ENCODE data around the gene PLCL1. TPM values are rescaled to one million over a fixed set of nuclear protein-coding genes. Genes with fewer than 3 reads are reported as not detected.

The PLCL1 gene
- total and polyA plus RNA-seq, 2 donors from 2014 or later, result 13.6 to 14.7 TPM

GRCh38 chr2:198040835-198041234 lies 236.4 kb downstream of the PLCL1 start:
- FAIRE-seq, result no peak

GRCh38 chr2:198042189-198042588 lies 237.8 kb downstream of the PLCL1 start:
- no peak overlapping the region for H3K4me3 ChIP-seq (ENCODE audit: low read length in 3 of 3)
- peaks cover 0 to 4% (median 0%) of the 10 kb centered on the region in 3 donors for H3K4me1 ChIP-seq (ENCODE audit: control insufficient read depth in 2 of 3, insufficient read depth in 2 of 3, low read depth in 1 of 3, low read length in 3 of 3)
- no peak for TF ChIP-seq CTCF (IDR thresholded peaks at IDR 0.05; ENCODE audit: borderline replicate concordance, extremely low read depth, insufficient read depth)
- H3K9me3 ChIP-seq (ENCODE audit: control insufficient read depth in 2 of 3, insufficient read depth in 1 of 3, low read length in 3 of 3), result no peaks in the 10 kb centered on the region
- H3K36me3 ChIP-seq (ENCODE audit: control insufficient read depth in 2 of 3, insufficient read depth in 3 of 3, low read length in 3 of 3), result no peaks in the 10 kb centered on the region
- DNase-seq (no peak), FAIRE-seq (no peak)
- no peaks in the 10 kb centered on the region for H3K27me3 ChIP-seq (ENCODE audit: control insufficient read depth, insufficient read depth, low read length)
- no peak overlapping the region for H3K9ac ChIP-seq (ENCODE audit: low read length in 3 of 3)
- intact Hi-C loops (cut with DNase I), result no loop called here
- no peak overlapping the region for H3K27ac ChIP-seq (ENCODE audit: low read depth in 2 of 2, low read length in 2 of 2)

More at GRCh38 chr2:198040835-198041234, 236.4 kb downstream of the PLCL1 start:
- Histone ChIP-seq H3K9me3 (ENCODE audit: control insufficient read depth in 2 of 3, insufficient read depth in 1 of 3, low read length in 3 of 3) (no peaks in the 10 kb centered on the region), H3K27ac (ENCODE audit: low read depth in 2 of 2, low read length in 2 of 2) (no peak overlapping the region), H3K4me3 (ENCODE audit: low read length in 3 of 3) (no peak overlapping the region), H3K36me3 (ENCODE audit: control insufficient read depth in 2 of 3, insufficient read depth in 3 of 3, low read length in 3 of 3) (no peaks in the 10 kb centered on the region), H3K9ac (ENCODE audit: low read length in 3 of 3) (no peak overlapping the region), H3K27me3 (ENCODE audit: control insufficient read depth, insufficient read depth, low read length) (no peaks in the 10 kb centered on the region), H3K4me1 (ENCODE audit: control insufficient read depth in 2 of 3, insufficient read depth in 2 of 3, low read depth in 1 of 3, low read length in 3 of 3) (peaks cover 0 to 4% (median 0%) of the 10 kb centered on the region in 3 donors)
- intact Hi-C loops (cut with DNase I), result no loop called here
- TF ChIP-seq CTCF (IDR thresholded peaks at IDR 0.05; ENCODE audit: borderline replicate concordance, extremely low read depth, insufficient read depth), result no peak
- no peak for DNase-seq

- intact Hi-C loops (cut with DNase I), result no loop called here
- TF ChIP-seq CTCF (IDR thresholded peaks at IDR 0.05; ENCODE audit: borderline replicate concordance, extremely low read depth, insufficient read depth), result no peak
These were observed 240.4 kb downstream of the PLCL1 start for GRCh38 chr2:198044777-198045176.

GRCh38 chr2:198045227-198045626 lies 240.8 kb downstream of the PLCL1 start:
- intact Hi-C loops (cut with DNase I), result no loop called here
- TF ChIP-seq CTCF (IDR thresholded peaks at IDR 0.05; ENCODE audit: borderline replicate concordance, extremely low read depth, insufficient read depth), result no peak
- DNase-seq (no peak), FAIRE-seq (peak; percentile 21)
- no peak overlapping the region for H3K4me3 ChIP-seq (ENCODE audit: low read length in 3 of 3)
- no peaks in the 10 kb centered on the region for H3K27me3 ChIP-seq (ENCODE audit: control insufficient read depth, insufficient read depth, low read length)
- H3K36me3 ChIP-seq (ENCODE audit: control insufficient read depth in 2 of 3, insufficient read depth in 3 of 3, low read length in 3 of 3), result no peaks in the 10 kb centered on the region
- H3K27ac ChIP-seq (ENCODE audit: low read depth in 2 of 2, low read length in 2 of 2), result no peak overlapping the region
- H3K4me1 ChIP-seq (ENCODE audit: control insufficient read depth in 2 of 3, insufficient read depth in 2 of 3, low read depth in 1 of 3, low read length in 3 of 3), result peaks cover 0 to 4% (median 0%) of the 10 kb centered on the region in 3 donors
- H3K9ac ChIP-seq (ENCODE audit: low read length in 3 of 3), result no peak overlapping the region
- H3K9me3 ChIP-seq (ENCODE audit: control insufficient read depth in 2 of 3, insufficient read depth in 1 of 3, low read length in 3 of 3), result no peaks in the 10 kb centered on the region

More at GRCh38 chr2:198044777-198045176, 240.4 kb downstream of the PLCL1 start:
- no peak overlapping the region for H3K27ac ChIP-seq (ENCODE audit: low read depth in 2 of 2, low read length in 2 of 2)
- H3K4me3 ChIP-seq (ENCODE audit: low read length in 3 of 3), result no peak overlapping the region
- DNase-seq, result no peak
- H3K4me1 ChIP-seq (ENCODE audit: control insufficient read depth in 2 of 3, insufficient read depth in 2 of 3, low read depth in 1 of 3, low read length in 3 of 3), result peaks cover 0 to 4% (median 0%) of the 10 kb centered on the region in 3 donors
- H3K9me3 ChIP-seq (ENCODE audit: control insufficient read depth in 2 of 3, insufficient read depth in 1 of 3, low read length in 3 of 3), result no peaks in the 10 kb centered on the region
- H3K9ac ChIP-seq (ENCODE audit: low read length in 3 of 3), result no peak overlapping the region
- no peaks in the 10 kb centered on the region for H3K27me3 ChIP-seq (ENCODE audit: control insufficient read depth, insufficient read depth, low read length)
- H3K36me3 ChIP-seq (ENCODE audit: control insufficient read depth in 2 of 3, insufficient read depth in 3 of 3, low read length in 3 of 3), result no peaks in the 10 kb centered on the region
- no peak for FAIRE-seq

All from kidney (tissue), 14 donors.